GM21825 (cell line): ENCODE data around the gene ESR1.
"Not testable (repeated sequence)": the region's sequence is repeated elsewhere in the genome, so short reads cannot be mapped to it uniquely, and the experiment has no call there.

ENCODE experiments used
- ATAC-seq: cut with Tn5 transposase; IDR thresholded peaks from one replicate; pipeline ENCODE4 v1.9.1; 2021; ENCODE audit warnings: mild to moderate bottlenecking, moderate library complexity; ENCODE audit not compliant: unreplicated experiment

The ESR1 gene

GRCh38 chr6:151964412-151964811 is 156.9 kb downstream of the ESR1 start:
- not testable (repeated sequence) for ATAC-seq

DNA sequence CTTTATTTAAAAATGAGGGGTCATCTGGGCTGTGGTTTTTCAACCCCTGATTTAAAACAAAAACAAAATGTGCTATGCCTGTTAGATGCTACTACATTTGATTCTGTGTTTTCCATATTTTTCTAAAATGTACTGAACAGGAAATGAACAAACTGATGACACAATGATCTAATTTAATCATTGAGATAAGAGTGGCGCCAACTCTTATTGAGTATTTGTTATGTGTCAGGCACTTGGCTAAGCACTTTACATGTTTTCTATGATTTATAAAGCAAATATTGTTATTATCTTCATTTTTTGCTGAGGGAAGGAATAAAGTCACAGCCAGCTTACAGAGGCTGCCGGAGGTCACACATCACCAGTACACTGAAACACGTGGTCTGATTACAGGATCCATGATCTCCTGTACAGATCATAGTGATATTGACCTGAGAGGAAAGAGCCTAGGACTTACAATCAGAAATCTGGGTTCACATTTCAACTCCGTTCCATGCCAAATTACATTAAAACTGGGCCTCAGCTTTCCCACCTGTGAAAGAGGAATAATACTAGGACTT is 166.7 kb downstream of the ESR1 start:
- no peak for ATAC-seq

DNA sequence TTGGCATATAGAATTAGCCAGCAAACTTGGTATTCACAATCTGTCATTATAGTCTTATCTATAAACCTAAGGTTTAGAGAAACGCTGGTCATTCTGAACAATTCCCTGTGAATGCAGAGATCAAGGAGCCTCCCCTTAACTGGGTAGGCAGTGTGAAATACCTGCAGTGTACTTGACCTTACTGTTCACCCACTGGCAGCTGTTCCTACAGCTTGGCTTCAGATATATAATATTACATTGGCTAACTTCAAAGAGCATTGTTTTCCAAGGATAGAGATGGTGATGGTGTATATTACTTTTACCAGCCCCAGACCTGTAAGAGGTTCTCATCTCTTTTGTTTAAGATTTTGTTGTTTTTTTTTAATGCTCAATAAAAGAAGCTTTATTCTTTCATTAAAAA is 168.3 kb downstream of the ESR1 start:
- no peak for ATAC-seq

DNA sequence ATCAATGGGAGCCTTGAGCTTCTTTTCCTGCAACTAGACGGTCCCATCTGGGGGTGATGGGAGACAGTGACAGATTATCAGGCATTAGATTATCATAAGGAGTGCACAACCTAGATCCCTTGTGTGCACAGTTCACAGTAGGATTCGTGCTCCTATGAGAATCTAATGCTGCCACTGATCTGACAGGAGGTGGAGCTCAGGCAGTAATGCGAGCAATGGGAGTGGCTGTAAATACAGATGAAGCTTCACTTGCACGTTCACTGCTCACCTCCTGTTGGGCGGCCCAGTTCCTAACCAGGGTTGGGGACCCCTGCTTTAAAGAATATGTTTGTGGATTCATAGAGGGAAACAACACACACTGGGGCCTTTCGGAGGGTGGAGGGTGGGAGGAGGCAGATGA is 180.7 kb downstream of the ESR1 start:
- ATAC-seq = not testable (repeated sequence)

DNA sequence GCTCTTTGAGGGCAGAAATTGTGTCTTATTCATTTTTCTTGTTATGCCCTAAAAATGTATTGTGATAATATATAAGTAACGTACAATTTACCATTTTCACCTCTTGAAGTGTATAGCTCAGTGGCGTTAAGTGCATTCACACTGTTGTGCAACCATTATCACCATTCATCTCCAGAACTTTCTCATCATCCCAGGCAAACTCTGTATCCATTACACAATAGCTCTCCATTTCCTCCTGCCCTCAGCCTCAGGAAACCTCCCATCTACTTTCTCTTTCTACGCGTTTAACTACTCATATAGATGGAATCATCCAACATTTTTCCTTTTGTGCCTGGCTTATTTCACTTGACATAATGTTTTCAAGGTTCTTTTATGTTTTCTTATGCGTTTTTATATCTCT is 184.6 kb downstream of the ESR1 start:
- no peak for ATAC-seq

- ATAC-seq = no peak
Measured at GRCh38 chr6:151993364-151993763, 185.9 kb downstream of the ESR1 start.

DNA sequence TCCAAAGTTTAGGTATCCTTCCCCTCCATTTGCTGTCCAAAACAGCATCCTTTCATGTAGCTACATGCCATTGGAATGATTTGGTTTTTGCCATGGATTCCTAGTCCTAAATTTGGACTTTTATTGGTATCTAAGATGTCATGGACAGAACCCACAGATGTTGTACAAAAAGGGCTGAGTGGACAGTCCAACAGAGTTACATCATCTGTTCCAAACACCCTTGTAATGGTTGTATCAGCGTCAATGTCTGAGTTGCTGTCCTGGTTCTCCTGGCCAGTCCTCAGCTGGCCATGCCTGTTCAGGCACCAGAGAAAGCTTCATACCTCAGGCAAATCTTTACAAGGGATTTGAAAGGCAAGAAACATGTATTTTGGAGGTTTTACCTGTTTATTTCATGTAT is 191.3 kb downstream of the ESR1 start:
- ATAC-seq = no peak

DNA sequence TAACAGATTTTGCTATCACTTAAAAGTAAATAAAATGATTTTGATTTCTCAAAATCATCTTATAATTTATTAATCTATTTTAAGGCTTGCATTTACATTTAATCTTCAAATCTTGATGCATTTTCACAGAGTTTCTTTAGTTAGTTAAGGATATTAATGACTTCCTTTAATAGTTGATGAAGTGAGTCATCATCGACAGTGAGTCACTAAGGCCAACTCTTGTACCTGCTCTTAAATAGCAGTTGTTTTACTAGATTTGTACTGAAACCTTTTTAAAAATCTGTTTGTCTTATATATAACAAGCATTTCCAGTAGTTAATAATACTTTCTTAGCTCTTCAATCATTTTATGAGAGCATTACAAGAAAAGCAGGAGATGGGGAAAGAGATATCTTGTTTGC is 191.7 kb downstream of the ESR1 start:
- no peak for ATAC-seq

DNA sequence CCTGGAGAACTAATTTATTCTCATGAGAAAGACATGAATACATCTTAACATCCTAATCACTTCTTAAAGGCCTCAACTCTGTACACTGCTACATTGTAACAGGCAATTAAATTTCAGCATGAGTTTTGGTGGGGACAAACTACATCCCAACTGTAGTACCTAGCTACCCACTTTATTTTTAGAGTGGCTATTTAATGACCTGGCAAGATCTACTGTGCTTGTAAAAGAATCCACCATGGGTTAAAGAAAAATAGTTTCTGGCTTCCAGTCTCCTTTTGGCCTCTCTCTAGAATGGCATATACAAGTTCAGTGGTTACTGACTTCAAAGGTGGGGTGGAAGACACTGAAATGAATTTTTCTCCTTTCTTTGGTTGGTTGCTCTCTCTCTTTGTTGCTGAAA is 193.9 kb downstream of the ESR1 start:
- ATAC-seq = no peak

DNA sequence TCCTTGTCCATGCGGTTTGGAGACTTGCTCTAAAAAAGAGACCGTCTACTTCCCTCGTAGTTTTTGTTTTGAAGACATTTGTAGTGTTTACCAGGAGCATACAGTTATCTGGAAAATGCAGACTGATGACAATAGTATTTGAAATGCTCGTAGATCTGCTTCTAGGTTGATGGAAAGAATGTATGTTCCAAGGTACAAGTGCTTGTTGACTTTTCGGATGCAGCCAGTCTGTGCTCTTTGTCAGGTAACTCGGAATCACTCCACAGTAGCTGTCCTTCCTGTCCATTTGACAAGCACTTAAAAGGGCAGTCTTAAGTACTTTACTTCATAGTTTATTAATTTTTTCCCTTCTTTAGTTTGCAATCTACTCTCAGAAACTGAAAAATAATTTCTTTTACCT is 194.8 kb downstream of the ESR1 start:
- ATAC-seq = no peak

- no peak for ATAC-seq
Measured at GRCh38 chr6:152004036-152004566, 196.6 kb downstream of the ESR1 start.

DNA sequence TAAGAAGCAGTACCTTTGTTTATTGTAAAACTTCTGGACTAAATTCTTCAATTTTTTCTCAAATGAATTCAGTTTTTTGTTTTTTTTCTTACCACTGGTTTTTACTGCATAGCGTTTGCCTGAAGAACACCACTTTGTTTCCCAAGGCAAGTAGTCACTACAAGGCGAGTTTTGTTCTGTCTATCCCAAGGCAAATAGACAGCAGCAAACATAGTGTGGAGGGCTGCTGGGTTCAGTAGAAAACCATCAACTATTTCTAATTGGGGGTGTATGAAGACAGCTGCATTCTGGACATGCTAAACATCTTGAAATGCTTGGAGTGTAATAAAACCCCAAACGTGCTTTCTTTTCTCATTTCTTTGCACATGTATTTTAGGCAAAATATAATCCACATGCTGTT is 197.4 kb downstream of the ESR1 start:
- ATAC-seq = no peak

DNA sequence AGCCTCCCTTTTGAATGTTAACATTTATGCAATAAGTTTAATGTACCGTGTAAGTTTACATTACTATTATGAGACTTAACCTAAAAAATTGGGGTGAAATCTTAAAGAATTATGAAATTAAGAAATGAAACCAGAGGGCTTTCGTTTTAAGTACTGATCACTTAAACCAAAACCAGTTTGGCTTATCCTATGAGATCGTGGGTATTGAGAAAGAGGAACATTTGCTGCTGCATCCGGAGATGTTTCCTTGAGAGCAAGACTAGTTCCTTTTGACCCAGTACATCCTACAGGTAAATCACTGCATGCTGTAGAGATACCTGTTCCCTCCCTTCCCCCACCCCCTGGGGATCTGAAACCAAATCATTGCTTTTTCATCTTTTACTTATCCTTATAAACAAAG is 201.3 kb downstream of the ESR1 start:
- ATAC-seq = no peak

- ATAC-seq = no peak
Measured at GRCh38 chr6:152012227-152012626, 204.7 kb downstream of the ESR1 start.

GRCh38 chr6:152018876-152019275 is 211.4 kb downstream of the ESR1 start:
- ATAC-seq = no peak

GRCh38 chr6:152022303-152022702 is 214.8 kb downstream of the ESR1 start:
- ATAC-seq = no peak

GRCh38 chr6:152023613-152024012 is 216.1 kb downstream of the ESR1 start:
- no peak for ATAC-seq

DNA sequence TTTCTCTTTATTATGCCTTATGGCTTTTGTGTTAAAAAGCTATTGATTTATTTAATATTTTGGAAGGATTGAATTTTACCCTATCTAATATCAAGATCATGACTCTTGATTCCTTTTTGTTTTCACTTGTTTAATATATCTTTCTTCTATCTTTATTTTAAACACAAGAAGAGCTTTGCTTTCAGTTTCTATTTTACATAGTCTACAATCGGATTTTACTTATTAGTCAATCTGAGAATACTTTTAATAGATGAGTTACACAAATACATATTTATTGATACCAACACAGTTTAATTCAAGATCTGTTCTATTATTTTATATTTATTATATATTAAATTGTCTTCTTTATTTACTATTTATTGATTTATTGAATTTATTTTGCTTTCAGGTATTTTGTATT is 218.8 kb downstream of the ESR1 start:
- ATAC-seq = no peak

DNA sequence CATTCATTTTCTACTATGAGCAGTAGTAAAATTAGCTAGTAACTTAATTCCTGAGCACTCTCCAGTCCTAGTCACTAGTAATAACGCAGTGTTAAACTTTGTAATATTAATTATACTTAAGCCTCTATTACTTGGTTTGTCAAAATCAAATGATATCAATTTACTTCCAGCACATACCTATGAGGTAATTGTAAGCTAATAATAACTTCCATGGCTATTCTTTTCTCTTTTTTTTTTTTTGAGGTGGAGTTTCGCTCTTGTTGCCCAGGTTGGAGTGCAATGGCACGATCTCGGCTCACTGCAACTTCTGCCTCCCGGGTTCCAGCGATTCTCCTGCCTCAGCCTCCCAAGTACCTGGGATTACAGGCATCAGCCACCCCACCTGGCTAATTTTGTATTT is 219.3 kb downstream of the ESR1 start:
- not testable (repeated sequence) for ATAC-seq

DNA sequence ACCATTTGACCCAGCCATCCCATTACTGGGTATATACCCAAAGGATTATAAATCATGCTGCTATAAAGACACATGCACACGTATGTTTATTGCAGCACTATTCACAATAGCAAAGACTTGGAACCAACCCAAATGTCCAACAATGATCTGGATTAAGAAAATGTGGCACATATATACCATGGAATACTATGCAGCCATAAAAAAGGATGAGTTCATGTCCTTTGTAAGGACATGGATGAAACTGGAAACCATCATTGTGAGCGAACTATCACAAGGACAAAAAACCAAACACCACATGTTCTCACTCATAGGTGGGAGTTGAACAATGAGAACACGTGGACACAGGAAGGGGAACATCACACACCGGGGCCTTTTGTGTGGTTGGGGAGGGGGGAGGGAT is 226.3 kb downstream of the ESR1 start:
- not testable (repeated sequence) for ATAC-seq

DNA sequence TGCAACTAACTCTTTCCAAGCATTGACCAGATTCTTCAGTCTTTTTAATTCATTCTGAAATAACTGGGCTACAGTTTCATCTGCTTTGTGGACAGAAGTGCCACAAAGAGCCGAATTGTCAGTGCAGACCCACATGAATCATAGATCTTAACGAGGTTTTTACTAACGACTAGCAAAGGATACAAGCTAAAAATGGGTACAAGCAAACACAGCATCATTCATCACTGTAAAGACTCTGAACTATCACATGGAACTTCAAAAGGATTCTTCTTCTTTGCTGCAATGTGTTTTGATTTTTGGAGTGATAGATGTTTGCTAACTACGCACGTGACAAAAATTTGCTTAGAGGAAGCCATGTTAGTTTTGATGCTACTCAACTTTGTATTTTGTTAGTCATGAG is 227.1 kb downstream of the ESR1 start:
- no peak for ATAC-seq

DNA sequence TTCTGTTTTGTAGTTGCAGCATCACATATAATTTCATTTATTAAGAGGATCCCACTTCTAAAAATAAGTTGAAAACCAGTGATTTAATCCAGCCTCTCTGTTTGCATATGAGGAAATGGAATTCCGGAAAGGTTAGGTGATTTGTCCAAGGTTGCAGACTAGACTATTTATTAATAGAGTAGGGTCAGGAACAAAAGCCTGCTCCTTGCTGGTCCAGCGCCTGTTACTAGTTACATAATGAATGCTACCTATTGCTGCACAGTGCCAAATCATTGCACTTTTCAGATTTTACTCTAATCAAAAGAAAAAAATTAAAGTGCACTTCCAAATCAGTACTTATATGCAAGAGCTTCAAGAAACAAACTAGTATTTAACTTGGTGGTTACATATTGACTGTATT is 238.6 kb downstream of the ESR1 start:
- ATAC-seq = no peak

DNA sequence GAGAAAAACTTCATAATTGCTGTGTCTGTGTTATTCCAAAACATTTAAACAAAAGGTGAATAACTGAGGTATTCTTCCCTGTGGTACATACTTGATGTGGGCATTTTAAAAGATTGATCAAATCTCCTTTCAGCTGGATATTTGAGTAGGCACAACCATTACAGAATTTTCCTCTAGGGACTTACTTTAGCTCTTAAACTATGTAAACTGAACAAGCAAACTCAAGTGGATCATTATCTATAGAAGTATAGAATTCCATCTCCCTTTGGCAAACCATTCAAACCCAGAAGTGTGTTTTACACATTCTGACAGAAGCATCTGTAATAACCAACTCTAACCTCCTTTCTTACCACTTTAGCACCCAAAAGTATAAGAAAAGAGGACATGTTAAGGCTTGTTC is 241.4 kb downstream of the ESR1 start:
- no peak for ATAC-seq
